Gastroesophageal sphincter (tissue), 4 donors: ENCODE data around the gene DYNLT4. TPM values are rescaled to one million over a fixed set of nuclear protein-coding genes. Genes with fewer than 3 reads are reported as not detected.

Experiments used
- ATAC-seq: fragments of 150-250 bp; one replicate; pipeline ENCODE4 v1.9.1; 2016; ENCODE audit warnings: mild to moderate bottlenecking, moderate library complexity
- H3K27ac ChIP-seq, 4 donors: fragments of 200-600 bp; sonication (generic) in 3 of 4; 1 replicate in 3 of 4; 2 replicates in 1 of 4; pipeline ENCODE4 v1.5.1; 2016 to 2019
- H3K27me3 ChIP-seq: fragments of 200-600 bp; sonication (generic); one replicate; pipeline ENCODE4 v1.5.1; 2019
- H3K36me3 ChIP-seq, 2 donors: fragments of 200-600 bp; sonication (generic); one replicate each; pipeline ENCODE4 v1.5.1; 2019; ENCODE audit warnings: control low read depth in 1 of 2
- H3K4me1 ChIP-seq, 3 donors: fragments of 200-600 bp; sonication (generic); 1 replicate in 2 of 3; 2 replicates in 1 of 3; pipeline ENCODE4 v1.5.1; 2016 to 2019; ENCODE audit warnings: control low read depth in 2 of 3
- H3K4me3 ChIP-seq, 2 donors: fragments of 200-600 bp; sonication (generic); one replicate each; pipeline ENCODE4 v1.5.1; 2019; ENCODE audit warnings: mild to moderate bottlenecking in 1 of 2, moderate library complexity in 1 of 2
- H3K9me3 ChIP-seq, 3 donors: fragments of 200-600 bp; sonication (generic); one replicate each; pipeline ENCODE4 v1.5.1; 2017 to 2019; ENCODE audit warnings: control low read depth in 2 of 3
- EP300 ChIP-seq: sonication (generic); formaldehyde crosslinking; IDR thresholded peaks from one replicate; pipeline ENCODE4 v1.6.1; 2017; ENCODE audit warnings: antibody characterized with exemption, mild to moderate bottlenecking
- POLR2A ChIP-seq, 2 donors: fragments of 450-650 bp; IDR thresholded peaks; one replicate each; pipeline ENCODE4 v1.6.1; 2017; ENCODE audit warnings: antibody characterized with exemption in 2 of 2, mild to moderate bottlenecking in 2 of 2, moderate library complexity in 1 of 2
- POLR2AphosphoS5 ChIP-seq: sonication (generic); formaldehyde crosslinking; IDR thresholded peaks from one replicate; pipeline ENCODE4 v1.6.1; 2017; ENCODE audit warnings: antibody characterized with exemption
- WGBS, 2 donors: methylation state at CpG; one replicate each; pipeline ENCODE4 v1.1.5; 2018; ENCODE audit warnings: low coverage in 1 of 2; 5-methylcytosine and 5-hydroxymethylcytosine counted together
- total RNA-seq, 4 donors: library from RNA; depleted of rRNA; stranded (reverse); fragments of >200 nt; gene quantifications; one replicate each; pipeline ENCODE4 v1.1.0, GENCODE V29; 2016
- TF ChIP-seq, protein P1 (sequence below), 4 experiments: fragments of 200-600 bp in 2 of 4; fragments of 450-650 bp in 2 of 4; sonication (generic) in 1 of 4; IDR thresholded peaks; one replicate each; pipeline ENCODE4 v1.5.1; 2017 to 2019; ENCODE audit warnings: antibody characterized with exemption in 4 of 4, mild to moderate bottlenecking in 2 of 4, moderate library complexity in 2 of 4

Gene DYNLT4
- total RNA-seq, 4 donors from 2014 or later: 1.4 TPM; not detected in 3

DNA sequence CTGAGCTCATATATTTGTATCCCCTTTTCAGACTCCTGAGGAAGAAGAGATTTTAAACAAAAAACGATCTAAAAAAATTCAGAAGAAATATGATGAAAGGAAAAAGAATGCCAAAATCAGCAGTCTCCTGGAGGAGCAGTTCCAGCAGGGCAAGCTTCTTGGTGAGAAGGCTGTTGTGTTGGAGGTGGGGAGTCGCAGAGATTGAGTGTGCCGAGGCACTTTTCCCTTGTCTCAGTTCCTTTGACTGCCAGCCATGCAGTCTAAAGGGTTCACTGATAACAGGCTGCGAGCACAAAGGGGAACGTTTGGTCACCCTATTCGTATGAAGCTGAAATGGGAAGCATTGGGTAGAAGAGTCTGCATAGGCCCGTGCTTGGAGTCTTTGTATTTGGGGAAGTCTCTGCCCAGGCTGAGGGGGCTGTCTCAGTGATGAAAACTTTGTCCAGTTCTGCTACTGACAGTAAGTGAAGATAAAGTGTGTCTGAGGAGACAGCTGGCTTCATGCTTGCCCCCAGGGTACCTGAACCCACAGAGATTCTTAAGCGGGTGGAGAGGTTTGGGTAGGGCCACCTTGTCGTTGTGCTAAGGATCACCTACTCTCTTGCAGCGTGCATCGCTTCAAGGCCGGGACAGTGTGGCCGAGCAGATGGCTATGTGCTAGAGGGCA lies 29.0 kb downstream of the DYNLT4 start:
- no peak for ATAC-seq
- H3K4me3 ChIP-seq: no peak overlapping the region
- H3K4me1 ChIP-seq: peaks cover 0 to 35% (median 5%) of the 10 kb centered on the region in 3 donors
- WGBS, 2 donors: 56 to 74% methylated on average over 7 to 10 of the region's 13 CpGs
- no peak overlapping the region for H3K27ac ChIP-seq
- H3K9me3 ChIP-seq: no peaks in the 10 kb centered on the region
- H3K27me3 ChIP-seq: no peaks in the 10 kb centered on the region
- H3K36me3 ChIP-seq: peaks cover 0 to 58% of the 10 kb centered on the region in 2 donors
- no peak for TF ChIP-seq EP300
- TF ChIP-seq POLR2AphosphoS5: no peak
- TF ChIP-seq, protein P1, sequence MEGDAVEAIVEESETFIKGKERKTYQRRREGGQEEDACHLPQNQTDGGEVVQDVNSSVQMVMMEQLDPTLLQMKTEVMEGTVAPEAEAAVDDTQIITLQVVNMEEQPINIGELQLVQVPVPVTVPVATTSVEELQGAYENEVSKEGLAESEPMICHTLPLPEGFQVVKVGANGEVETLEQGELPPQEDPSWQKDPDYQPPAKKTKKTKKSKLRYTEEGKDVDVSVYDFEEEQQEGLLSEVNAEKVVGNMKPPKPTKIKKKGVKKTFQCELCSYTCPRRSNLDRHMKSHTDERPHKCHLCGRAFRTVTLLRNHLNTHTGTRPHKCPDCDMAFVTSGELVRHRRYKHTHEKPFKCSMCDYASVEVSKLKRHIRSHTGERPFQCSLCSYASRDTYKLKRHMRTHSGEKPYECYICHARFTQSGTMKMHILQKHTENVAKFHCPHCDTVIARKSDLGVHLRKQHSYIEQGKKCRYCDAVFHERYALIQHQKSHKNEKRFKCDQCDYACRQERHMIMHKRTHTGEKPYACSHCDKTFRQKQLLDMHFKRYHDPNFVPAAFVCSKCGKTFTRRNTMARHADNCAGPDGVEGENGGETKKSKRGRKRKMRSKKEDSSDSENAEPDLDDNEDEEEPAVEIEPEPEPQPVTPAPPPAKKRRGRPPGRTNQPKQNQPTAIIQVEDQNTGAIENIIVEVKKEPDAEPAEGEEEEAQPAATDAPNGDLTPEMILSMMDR (IDR thresholded peaks at IDR 0.05): no peak
- TF ChIP-seq POLR2A (IDR thresholded peaks at IDR 0.05): no peak

DNA sequence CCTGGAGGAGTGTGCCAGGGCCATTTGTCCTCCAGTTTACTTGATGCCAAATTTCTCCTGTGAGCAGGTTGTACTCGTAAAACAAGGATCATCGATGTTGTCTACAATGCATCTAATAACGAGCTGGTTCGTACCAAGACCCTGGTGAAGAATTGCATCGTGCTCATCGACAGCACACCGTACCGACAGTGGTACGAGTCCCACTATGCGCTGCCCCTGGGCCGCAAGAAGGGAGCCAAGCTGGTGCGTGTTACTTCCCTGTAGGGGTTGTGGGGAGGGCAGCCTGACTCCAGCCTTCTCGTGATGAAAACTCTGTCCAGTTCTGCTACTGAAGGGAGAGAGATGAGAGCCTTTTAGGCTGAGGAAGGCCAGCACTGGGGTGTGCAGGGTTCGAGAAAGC lies 29.6 kb downstream of the DYNLT4 start:
- no peaks in the 10 kb centered on the region for H3K9me3 ChIP-seq

DNA sequence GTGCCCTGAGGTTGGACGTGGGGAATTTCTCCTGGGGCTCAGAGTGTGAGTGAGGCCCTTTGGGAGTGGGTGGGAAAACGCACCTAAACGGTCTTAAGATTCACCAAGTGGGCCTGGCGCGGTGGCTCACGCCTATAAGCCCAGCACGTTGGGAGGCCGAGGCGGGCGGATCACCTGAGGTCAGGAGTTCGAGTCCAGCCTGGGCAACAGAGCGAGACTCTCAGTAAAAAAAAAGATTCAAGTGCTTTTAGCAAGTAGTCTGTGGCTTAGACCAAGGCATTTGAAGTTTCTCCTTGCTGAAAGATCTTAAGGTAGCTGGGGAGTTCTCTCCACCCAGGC lies 30.5 kb downstream of the DYNLT4 start:
- ATAC-seq: no peak
- Histone ChIP-seq H3K27me3 (no peaks in the 10 kb centered on the region), H3K27ac (peak overlapping the region; percentile 90 to 99 (median 96)), H3K36me3 (peaks cover 0 to 55% of the 10 kb centered on the region in 2 donors), H3K4me3 (peak overlapping the region; percentile 64 to 95), H3K9me3 (no peaks in the 10 kb centered on the region), H3K4me1 (peaks cover 0 to 35% (median 5%) of the 10 kb centered on the region in 3 donors)
- WGBS, 2 donors: 53% methylated on average over 5 of the region's 12 CpGs; no CpG with 5 or more reads in 1 of the 2 donors
- TF ChIP-seq, protein P1 (IDR thresholded peaks at IDR 0.05): no peak
- TF ChIP-seq POLR2A (IDR thresholded peaks at IDR 0.05) (no peak), EP300 (no peak), POLR2AphosphoS5 (no peak)

More for the DNA sequence above, 29.6 kb downstream of the DYNLT4 start:
- no peak for ATAC-seq
- no peaks in the 10 kb centered on the region for H3K27me3 ChIP-seq
- peak overlapping the region in 1 of 4 donors; percentile 90 for H3K27ac ChIP-seq
- H3K4me1 ChIP-seq: peaks cover 0 to 35% (median 5%) of the 10 kb centered on the region in 3 donors
- 70% methylated on average over 11 of the region's 14 CpGs; no CpG with 5 or more reads in 1 of the 2 donors for WGBS, 2 donors
- no peak overlapping the region for H3K4me3 ChIP-seq
- H3K36me3 ChIP-seq: peaks cover 0 to 58% of the 10 kb centered on the region in 2 donors
- no peak for TF ChIP-seq EP300
- no peak for TF ChIP-seq POLR2A (IDR thresholded peaks at IDR 0.05)
- TF ChIP-seq, protein P1 (IDR thresholded peaks at IDR 0.05): no peak
- no peak for TF ChIP-seq POLR2AphosphoS5

DNA sequence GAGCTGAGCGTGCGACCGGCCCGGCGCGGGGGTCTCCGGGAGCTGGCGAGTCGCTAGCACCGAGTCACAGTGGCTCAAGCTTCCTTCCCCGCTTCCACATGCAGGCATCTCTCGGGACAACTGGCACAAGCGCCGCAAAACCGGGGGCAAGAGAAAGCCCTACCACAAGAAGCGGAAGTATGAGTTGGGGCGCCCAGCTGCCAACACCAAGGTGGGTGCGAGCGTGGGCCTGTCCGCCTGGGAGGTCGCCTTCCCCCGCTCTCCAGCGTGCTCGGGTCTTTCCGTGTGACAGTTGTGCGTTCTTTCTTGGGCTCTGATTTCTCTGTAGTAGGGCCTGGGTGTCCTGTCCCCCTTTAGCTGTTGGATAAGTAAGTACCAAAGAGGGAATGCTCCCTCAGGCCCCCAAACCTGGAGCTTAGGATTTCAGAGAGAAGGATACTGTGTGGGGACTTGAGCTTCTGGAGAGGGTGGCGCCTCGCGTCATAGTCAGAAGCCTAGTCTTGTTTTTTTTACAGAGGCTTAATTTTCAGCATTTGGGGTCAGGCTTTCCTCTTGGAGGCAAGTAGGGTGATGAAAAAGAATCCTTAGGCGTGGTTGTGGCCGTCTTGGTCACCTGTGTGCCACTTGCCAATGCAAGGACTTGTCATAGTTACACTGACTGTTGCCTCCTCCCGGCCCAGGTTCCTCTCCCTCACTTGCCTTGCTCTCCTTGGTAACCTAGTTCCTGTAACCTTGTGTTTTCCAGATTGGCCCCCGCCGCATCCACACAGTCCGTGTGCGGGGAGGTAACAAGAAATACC lies 31.0 kb downstream of the DYNLT4 start:
- H3K36me3 ChIP-seq: peaks cover 0 to 49% of the 10 kb centered on the region in 2 donors
- TF ChIP-seq, protein P1 (IDR thresholded peaks at IDR 0.05): no peak
- no peak for TF ChIP-seq POLR2A (IDR thresholded peaks at IDR 0.05)
- no peaks in the 10 kb centered on the region for H3K9me3 ChIP-seq
- H3K4me3 ChIP-seq: peak overlapping the region; percentile 64 to 95
- H3K27ac ChIP-seq: peak overlapping the region; percentile 90 to 99 (median 96)
- ATAC-seq: peak; percentile 1
- peaks cover 0 to 35% (median 5%) of the 10 kb centered on the region in 3 donors for H3K4me1 ChIP-seq
- 0% methylated on average over 3 of the region's 36 CpGs; no CpG with 5 or more reads in 1 of the 2 donors for WGBS, 2 donors
- no peaks in the 10 kb centered on the region for H3K27me3 ChIP-seq
